ENCODE measurements around the gene FIP1L1. TPM values are rescaled to one million over a fixed set of nuclear protein-coding genes. Genes with fewer than 3 reads are reported as not detected.
"Not testable (repeated sequence)": the region's sequence is repeated elsewhere in the genome, so short reads cannot be mapped to it uniquely, and the experiment has no call there.

FIP1L1 gene
- total RNA-seq, 2 experiments from 2014 or later = 49.9 to 55.4 TPM

GRCh38 chr4:53456178-53456577 is 78.7 kb downstream of the FIP1L1 start:
- CTCF ChIA-PET = interaction anchor here (0.6 kb wide), 1 partner anchor 24 kb away, joined by 5 read pairs; no protein-coding TSS in a partner anchor
- H3K9me3 Mint-ChIP-seq = no peaks in the 10 kb centered on the region

DNA sequence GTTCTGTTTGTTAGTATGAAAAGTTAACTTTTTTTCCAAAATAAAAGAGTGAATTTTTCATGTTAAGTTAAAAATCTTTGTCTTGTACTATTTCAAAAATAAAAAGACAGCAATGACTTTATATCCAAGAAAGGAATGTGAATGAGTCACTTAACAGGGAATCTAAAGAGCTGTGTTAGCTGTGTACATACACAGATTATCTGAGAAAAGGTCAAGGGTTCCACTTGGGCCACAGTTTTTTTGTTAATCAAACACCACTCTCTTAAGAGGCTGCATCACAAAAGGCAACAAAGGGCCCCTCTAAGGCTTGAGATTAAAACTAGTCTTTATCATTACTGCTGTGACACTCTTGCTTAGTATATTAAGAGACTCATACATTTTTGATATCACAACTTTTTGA is 82.1 kb downstream of the FIP1L1 start:
- CTCF ChIA-PET = no interaction called here
- no peaks in the 10 kb centered on the region for H3K9me3 Mint-ChIP-seq
- intact Hi-C loops (cut with micrococcal nuclease) = no loop called here
- H3K4me1 Mint-ChIP-seq (ENCODE audit: low read depth) = no peaks in the 10 kb centered on the region
- no peak overlapping the region for H3K27ac Mint-ChIP-seq
- H3K36me3 Mint-ChIP-seq (ENCODE audit: low read depth) = peaks cover 51% of the 10 kb centered on the region
- H3K4me3 Mint-ChIP-seq = no peak overlapping the region
- DNase-seq = no peak
- H3K27me3 Mint-ChIP-seq (ENCODE audit: low read depth) = no peaks in the 10 kb centered on the region

More at GRCh38 chr4:53456178-53456577, 78.7 kb downstream of the FIP1L1 start:
- H3K4me1 Mint-ChIP-seq (ENCODE audit: low read depth) = no peaks in the 10 kb centered on the region
- no peak overlapping the region for H3K27ac Mint-ChIP-seq
- no peak for DNase-seq
- peaks cover 46% of the 10 kb centered on the region for H3K36me3 Mint-ChIP-seq (ENCODE audit: low read depth)
- no peaks in the 10 kb centered on the region for H3K27me3 Mint-ChIP-seq (ENCODE audit: low read depth)
- intact Hi-C loops (cut with micrococcal nuclease) = no loop called here
- no peak overlapping the region for H3K4me3 Mint-ChIP-seq

DNA sequence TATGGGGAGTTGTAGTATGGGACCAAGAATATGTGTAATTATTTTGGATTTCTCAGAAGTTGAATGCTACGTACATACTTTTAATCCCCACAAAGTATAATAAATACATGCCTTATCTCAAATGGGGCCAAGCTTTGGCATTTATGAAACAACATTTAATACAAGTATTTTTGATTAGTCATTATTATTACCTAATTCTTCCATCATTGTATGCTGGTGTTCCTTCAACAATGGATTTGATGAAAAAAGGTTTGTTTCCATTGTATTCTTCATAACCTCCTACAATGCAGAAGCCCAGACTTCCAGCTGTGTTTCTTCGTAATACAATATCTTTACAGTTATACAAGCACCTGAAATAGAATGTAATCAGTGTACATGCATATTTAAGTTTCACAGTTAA is 83.8 kb downstream of the FIP1L1 start:
- Mint-ChIP-seq H3K27me3 (ENCODE audit: low read depth) (no peaks in the 10 kb centered on the region), H3K9me3 (peaks cover under 1% of the 10 kb centered on the region), H3K4me1 (ENCODE audit: low read depth) (no peaks in the 10 kb centered on the region), H3K4me3 (no peak overlapping the region), H3K27ac (no peak overlapping the region), H3K36me3 (ENCODE audit: low read depth) (peaks cover 37% of the 10 kb centered on the region)
- intact Hi-C loops (cut with micrococcal nuclease) = no loop called here
- CTCF ChIA-PET = no interaction called here
- no peak for DNase-seq

- Mint-ChIP-seq H3K27ac (no peak overlapping the region), H3K9me3 (peaks cover 13% of the 10 kb centered on the region), H3K36me3 (ENCODE audit: low read depth) (peaks cover 35% of the 10 kb centered on the region), H3K27me3 (ENCODE audit: low read depth) (no peaks in the 10 kb centered on the region), H3K4me3 (no peak overlapping the region), H3K4me1 (ENCODE audit: low read depth) (no peaks in the 10 kb centered on the region)
- no peak for DNase-seq
- CTCF ChIA-PET = no interaction called here
- intact Hi-C loops (cut with micrococcal nuclease) = no loop called here
Observed at GRCh38 chr4:53463340-53463739, 85.9 kb downstream of the FIP1L1 start.

- Mint-ChIP-seq H3K4me3 (no peak overlapping the region), H3K27ac (no peak overlapping the region), H3K27me3 (ENCODE audit: low read depth) (no peaks in the 10 kb centered on the region), H3K9me3 (peaks cover 19% of the 10 kb centered on the region), H3K36me3 (ENCODE audit: low read depth) (peaks cover 23% of the 10 kb centered on the region), H3K4me1 (ENCODE audit: low read depth) (no peaks in the 10 kb centered on the region)
- intact Hi-C loops (cut with micrococcal nuclease) = no loop called here
- CTCF ChIA-PET = interaction anchor here (0.6 to 0.9 kb wide), 2 partner anchors 11 to 150 kb away, joined by 3 read pairs; no protein-coding TSS in a partner anchor
- no peak for DNase-seq
Observed at GRCh38 chr4:53465281-53465680, 87.8 kb downstream of the FIP1L1 start.

DNA sequence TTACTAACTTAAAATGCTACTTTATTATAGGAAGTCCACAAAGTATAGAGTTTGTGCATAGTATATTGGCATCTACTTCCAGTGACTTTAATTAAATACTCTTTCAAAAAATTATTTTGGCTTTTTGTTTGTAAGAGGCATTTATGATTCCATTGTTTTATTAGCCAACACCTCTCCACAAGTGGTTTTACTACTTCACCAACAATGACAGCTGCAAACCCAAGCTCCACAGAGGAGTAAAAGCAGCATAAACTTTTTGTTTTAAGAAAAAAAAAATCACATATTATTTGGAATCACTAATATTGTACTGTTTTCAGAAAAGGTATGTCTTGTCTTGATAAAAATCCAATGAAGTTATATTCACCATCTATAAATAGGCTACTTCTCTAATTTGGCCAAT is 88.5 kb downstream of the FIP1L1 start:
- no peak overlapping the region for H3K4me3 Mint-ChIP-seq
- intact Hi-C loops (cut with micrococcal nuclease) = no loop called here
- no peaks in the 10 kb centered on the region for H3K27me3 Mint-ChIP-seq (ENCODE audit: low read depth)
- peaks cover 21% of the 10 kb centered on the region for H3K36me3 Mint-ChIP-seq (ENCODE audit: low read depth)
- H3K4me1 Mint-ChIP-seq (ENCODE audit: low read depth) = no peaks in the 10 kb centered on the region
- no peak for DNase-seq
- H3K27ac Mint-ChIP-seq = no peak overlapping the region
- CTCF ChIA-PET = interaction anchor here (0.6 to 0.7 kb wide), 2 partner anchors 753 to 952 kb away, joined by 3 to 4 read pairs; no protein-coding TSS in a partner anchor
- H3K9me3 Mint-ChIP-seq = peaks cover 22% of the 10 kb centered on the region

DNA sequence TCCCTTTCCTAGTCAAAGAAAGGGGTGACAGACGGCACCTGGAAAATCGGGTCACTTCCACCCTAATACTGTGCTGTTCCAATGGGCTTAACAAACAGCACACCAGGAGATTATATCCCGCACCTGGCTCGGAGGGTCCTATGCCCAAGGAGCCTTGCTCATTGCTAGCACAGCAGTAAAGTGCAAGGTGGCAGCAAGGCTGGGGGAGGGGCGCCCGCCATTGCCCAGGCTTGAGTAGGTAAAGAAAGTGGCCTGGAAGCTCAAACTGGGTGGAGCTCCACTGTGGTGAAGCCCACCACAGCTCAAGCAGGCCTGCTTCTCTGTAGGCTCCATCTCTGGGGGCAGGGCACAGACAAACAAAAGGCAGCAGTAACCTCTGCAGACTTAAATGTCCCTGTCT is 89.1 kb downstream of the FIP1L1 start:
- CTCF ChIA-PET = interaction anchor here (0.6 to 0.7 kb wide), 2 partner anchors 752 to 952 kb away, joined by 3 to 4 read pairs; no protein-coding TSS in a partner anchor
- H3K27me3 Mint-ChIP-seq (ENCODE audit: low read depth); H3K27ac Mint-ChIP-seq; H3K4me3 Mint-ChIP-seq; H3K4me1 Mint-ChIP-seq (ENCODE audit: low read depth); DNase-seq; intact Hi-C loops (cut with micrococcal nuclease): not testable (repeated sequence)
- Mint-ChIP-seq H3K36me3 (ENCODE audit: low read depth) (peaks cover 15% of the 10 kb centered on the region), H3K9me3 (peaks cover 25% of the 10 kb centered on the region)

GRCh38 chr4:53476232-53477037 is 99.0 kb downstream of the FIP1L1 start:
- H3K9me3 Mint-ChIP-seq = peaks cover 6% of the 10 kb centered on the region
- H3K36me3 Mint-ChIP-seq (ENCODE audit: low read depth) = peaks cover 2% of the 10 kb centered on the region
- peaks cover 6% of the 10 kb centered on the region for H3K27me3 Mint-ChIP-seq (ENCODE audit: low read depth)
- intact Hi-C loops (cut with micrococcal nuclease) = no loop called here
- H3K27ac Mint-ChIP-seq = no peak overlapping the region
- CTCF ChIA-PET = interaction anchor here (0.7 to 1.2 kb wide), 2 partner anchors 10 to 86 kb away, joined by 3 to 5 read pairs; no protein-coding TSS in a partner anchor
- no peaks in the 10 kb centered on the region for H3K4me1 Mint-ChIP-seq (ENCODE audit: low read depth)
- H3K4me3 Mint-ChIP-seq = no peak overlapping the region
- DNase-seq = no peak

- H3K36me3 Mint-ChIP-seq (ENCODE audit: low read depth) = peaks cover 2% of the 10 kb centered on the region
- no peak overlapping the region for H3K27ac Mint-ChIP-seq
- CTCF ChIA-PET = interaction anchor here (1.2 kb wide), 1 partner anchor 9 kb away, joined by 5 read pairs; no protein-coding TSS in a partner anchor
- H3K9me3 Mint-ChIP-seq = peaks cover 5% of the 10 kb centered on the region
- H3K27me3 Mint-ChIP-seq (ENCODE audit: low read depth) = peaks cover 11% of the 10 kb centered on the region
- intact Hi-C loops (cut with micrococcal nuclease) = no loop called here
- H3K4me3 Mint-ChIP-seq = no peak overlapping the region
- H3K4me1 Mint-ChIP-seq (ENCODE audit: low read depth) = no peaks in the 10 kb centered on the region
- DNase-seq = no peak
Observed at GRCh38 chr4:53477038-53477565, 99.7 kb downstream of the FIP1L1 start.

DNA sequence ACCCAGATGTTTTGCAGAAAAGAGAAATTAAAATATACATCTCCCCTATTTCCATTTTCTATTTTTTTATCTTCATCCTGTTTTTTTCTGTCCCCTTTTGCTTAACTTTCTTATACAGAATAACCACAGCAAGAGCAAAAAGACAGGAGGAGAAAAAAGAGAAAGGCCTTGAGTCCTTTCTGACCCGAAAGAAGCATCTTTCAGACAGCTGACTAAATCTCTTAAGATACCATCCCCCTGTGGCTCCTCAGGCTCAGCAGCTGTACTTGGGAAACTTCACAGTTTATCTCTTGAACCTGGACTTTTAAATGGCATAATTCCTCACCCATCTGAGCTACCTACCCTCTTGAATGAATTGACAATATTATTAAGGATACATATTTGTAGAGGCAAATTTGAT is 100.2 kb downstream of the FIP1L1 start:
- Mint-ChIP-seq H3K4me3 (no peak overlapping the region), H3K27ac (no peak overlapping the region), H3K27me3 (ENCODE audit: low read depth) (peaks cover 15% of the 10 kb centered on the region), H3K9me3 (peaks cover 5% of the 10 kb centered on the region), H3K36me3 (ENCODE audit: low read depth) (peaks cover 2% of the 10 kb centered on the region), H3K4me1 (ENCODE audit: low read depth) (no peaks in the 10 kb centered on the region)
- intact Hi-C loops (cut with micrococcal nuclease) = no loop called here
- CTCF ChIA-PET = interaction anchor here (0.7 to 1.2 kb wide), 2 partner anchors 9 to 215 kb away, joined by 4 to 5 read pairs; no protein-coding TSS in a partner anchor
- no peak for DNase-seq

- peaks cover 1% of the 10 kb centered on the region for H3K9me3 Mint-ChIP-seq
- no peak overlapping the region for H3K4me3 Mint-ChIP-seq
- CTCF ChIA-PET = interaction anchor here (1.2 kb wide), 1 partner anchor 755 kb away, joined by 4 read pairs; no protein-coding TSS in a partner anchor
- no peak overlapping the region for H3K27ac Mint-ChIP-seq
- intact Hi-C loops (cut with micrococcal nuclease) = no loop called here
- H3K36me3 Mint-ChIP-seq (ENCODE audit: low read depth) = peaks cover 2% of the 10 kb centered on the region
- peaks cover 17% of the 10 kb centered on the region for H3K27me3 Mint-ChIP-seq (ENCODE audit: low read depth)
- no peak for DNase-seq
- H3K4me1 Mint-ChIP-seq (ENCODE audit: low read depth) = no peaks in the 10 kb centered on the region
Observed at GRCh38 chr4:53478671-53479456, 101.4 kb downstream of the FIP1L1 start.

Measured in activated naive CD4-positive, alpha-beta T cell treated with anti-CD3 and anti-CD28 coated beads for 36 hours (primary cell).